Frontal cortex (tissue), 4 donors: ENCODE measurements around the gene GNG7. TPM values are rescaled to one million over a fixed set of nuclear protein-coding genes. Genes with fewer than 3 reads are reported as not detected.
"Not testable (repeated sequence)": the region's sequence is repeated elsewhere in the genome, so short reads cannot be mapped to it uniquely, and the experiment has no call there.

Experiments used
- DNase-seq, 2 donors: peaks; one replicate each; pipeline ENCODE4 v3.0.0; 2012; ENCODE audit warnings: low spot score in 2 of 2
- FAIRE-seq: peaks from 2 replicates; lab custom pipeline; 2012; peaks lifted over from hg19 to GRCh38; lab: Jason Lieb, UNC
- total RNA-seq: library from RNA; depleted of rRNA; stranded (reverse); fragments of >200 nt; gene quantifications from one replicate; pipeline ENCODE4 v1.2.3, GENCODE V29; 2014
- donor health status: control.
- donor health status: control.
- donor health status: control.

Gene GNG7
- total RNA-seq, 1 donor from 2014 or later, result 7.7 TPM

DNA sequence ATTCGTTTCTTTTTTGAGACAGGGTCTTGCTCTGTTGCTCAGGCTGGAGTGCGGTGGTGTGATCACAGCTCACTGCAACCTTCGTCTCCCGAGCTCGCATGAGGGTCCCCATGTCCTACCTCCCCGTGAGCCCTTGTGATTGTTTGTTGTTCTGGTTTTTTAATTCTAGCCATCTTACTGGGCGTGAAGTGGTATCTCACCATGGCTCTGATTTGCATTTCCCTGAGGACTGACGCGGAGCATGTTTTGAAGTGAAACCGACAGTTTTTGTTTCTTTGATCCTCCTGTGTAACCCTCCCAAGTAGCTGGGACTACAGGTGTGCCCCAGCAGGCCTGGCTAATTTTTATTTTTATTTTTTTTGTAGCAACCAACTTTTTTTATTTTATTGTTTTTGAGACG lies 21.7 kb downstream of the GNG7 start:
- DNase-seq (no peak), FAIRE-seq (no peak)

- FAIRE-seq (no peak), DNase-seq (no peak)
These were observed 23.1 kb downstream of the GNG7 start for GRCh38 chr19:2679439-2679838.

GRCh38 chr19:2678948-2679347 lies 23.5 kb downstream of the GNG7 start:
- DNase-seq, FAIRE-seq: not testable (repeated sequence)

DNA sequence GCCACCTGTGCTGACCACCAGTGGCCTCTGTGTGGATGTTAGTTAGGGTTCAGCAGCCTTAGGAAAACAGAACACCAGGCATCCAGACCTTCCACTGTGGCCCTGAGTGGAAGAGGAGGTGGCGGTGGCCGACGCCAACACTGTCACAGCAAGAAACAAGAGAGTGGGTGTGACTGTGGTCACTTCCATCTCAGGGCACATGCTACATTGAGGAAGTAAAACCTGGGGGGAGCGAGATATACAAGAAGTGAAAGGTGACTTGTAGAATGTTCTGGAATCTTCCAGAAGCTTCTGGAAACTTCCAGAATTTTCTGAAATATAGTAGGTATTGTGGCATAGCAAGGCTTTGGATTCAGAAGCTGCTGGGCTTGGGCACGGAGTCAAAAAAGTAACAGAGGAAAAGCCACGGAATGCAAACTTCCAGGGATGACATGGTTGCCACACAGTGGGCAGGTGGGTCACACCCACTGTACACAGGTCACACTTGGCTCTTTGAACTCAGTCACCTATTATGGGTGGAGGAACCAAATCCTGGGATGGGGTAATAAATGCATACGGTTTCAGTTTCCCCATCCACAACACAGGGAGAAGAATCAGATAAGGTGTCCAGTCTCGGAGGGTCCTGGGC lies 24.3 kb downstream of the GNG7 start:
- FAIRE-seq (no peak), DNase-seq (no peak)

- no peak for DNase-seq
- FAIRE-seq, result no peak
These were observed 25.7 kb downstream of the GNG7 start for GRCh38 chr19:2676823-2677222.

GRCh38 chr19:2675892-2676291 lies 26.6 kb downstream of the GNG7 start:
- FAIRE-seq, result no peak
- no peak for DNase-seq

GRCh38 chr19:2670217-2670616 lies 32.3 kb downstream of the GNG7 start:
- DNase-seq (no peak), FAIRE-seq (no peak)

DNA sequence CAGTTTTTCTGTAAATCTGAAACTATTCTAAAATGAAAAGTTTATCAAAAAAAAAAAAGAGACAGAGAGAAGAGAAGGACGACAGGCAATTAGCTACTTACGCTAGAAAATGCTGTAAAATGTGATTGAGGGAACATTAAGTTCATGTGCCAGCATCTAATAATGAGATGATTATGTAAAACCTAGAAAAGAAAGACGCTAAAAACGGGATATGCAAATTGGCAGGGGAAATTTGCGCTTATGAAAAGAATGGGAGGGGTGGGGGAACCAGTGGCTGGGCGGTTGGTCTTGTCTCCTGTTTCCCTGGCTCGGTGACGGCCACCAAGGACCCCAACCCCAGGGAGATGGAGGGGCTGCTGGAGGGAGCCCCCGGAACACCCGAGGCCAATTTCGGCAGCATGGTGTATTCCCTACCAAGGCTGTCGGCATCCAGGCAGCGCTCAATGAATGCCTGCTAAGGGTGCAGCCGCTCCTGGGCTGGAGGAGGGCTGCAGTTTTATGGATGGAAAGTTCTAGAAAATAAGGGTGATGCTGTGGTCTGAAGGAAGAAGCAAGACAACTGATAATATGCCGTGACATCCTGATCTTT lies 34.2 kb downstream of the GNG7 start:
- FAIRE-seq, result no peak

DNA sequence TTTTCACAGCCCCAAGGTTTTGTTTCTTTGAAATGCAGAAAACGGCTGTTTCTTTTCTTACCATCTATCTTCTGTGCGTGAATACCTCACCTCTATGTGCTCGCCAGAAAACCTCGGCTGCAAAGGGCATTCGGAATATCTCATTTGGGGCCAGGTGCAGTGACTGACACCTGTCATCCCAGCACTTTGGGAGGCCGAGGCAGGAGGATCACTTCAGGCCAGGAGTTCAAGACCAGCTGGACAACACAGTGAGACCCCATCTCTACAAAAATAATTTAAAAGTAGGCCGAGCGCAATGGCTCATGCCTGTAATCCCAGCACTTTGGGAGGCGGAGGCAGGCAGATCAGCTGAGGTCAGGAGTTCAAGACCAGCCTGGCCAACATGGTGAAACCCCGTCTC lies 35.1 kb downstream of the GNG7 start:
- DNase-seq, result not testable (repeated sequence)

More for the DNA sequence above, 34.2 kb downstream of the GNG7 start:
- no peak for DNase-seq

GRCh38 chr19:2666344-2666994 lies 36.0 kb downstream of the GNG7 start:
- FAIRE-seq (no peak), DNase-seq (no peak)

More for the DNA sequence above, 35.1 kb downstream of the GNG7 start:
- not testable (repeated sequence) for FAIRE-seq

- FAIRE-seq (no peak), DNase-seq (no peak)
These were observed 37.4 kb downstream of the GNG7 start for GRCh38 chr19:2665103-2665502.

- FAIRE-seq (no peak), DNase-seq (peak in 1 of 2 donors; percentile 69)
These were observed 38.4 kb downstream of the GNG7 start for GRCh38 chr19:2663920-2664571.

DNA sequence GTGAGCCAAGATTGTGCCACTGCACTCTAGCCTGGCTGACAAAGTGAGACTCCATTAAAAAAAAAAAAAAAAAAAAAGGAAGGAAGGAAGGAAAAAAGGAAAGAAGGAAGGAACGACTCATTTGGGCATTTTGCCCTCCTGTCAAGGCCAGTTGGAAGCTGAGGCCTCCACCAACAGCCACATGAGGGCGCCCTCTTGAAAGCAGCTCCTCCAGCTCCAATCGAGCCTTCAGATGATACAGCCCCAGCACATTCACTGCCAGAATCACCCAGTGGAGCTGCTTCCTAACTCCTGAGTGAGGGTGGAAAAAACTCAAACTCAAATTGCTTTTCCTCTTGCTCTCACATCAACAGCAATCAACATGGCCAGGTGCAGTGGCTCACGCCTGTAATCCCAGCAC lies 40.9 kb downstream of the GNG7 start:
- DNase-seq, result no peak
- FAIRE-seq, result no peak

DNA sequence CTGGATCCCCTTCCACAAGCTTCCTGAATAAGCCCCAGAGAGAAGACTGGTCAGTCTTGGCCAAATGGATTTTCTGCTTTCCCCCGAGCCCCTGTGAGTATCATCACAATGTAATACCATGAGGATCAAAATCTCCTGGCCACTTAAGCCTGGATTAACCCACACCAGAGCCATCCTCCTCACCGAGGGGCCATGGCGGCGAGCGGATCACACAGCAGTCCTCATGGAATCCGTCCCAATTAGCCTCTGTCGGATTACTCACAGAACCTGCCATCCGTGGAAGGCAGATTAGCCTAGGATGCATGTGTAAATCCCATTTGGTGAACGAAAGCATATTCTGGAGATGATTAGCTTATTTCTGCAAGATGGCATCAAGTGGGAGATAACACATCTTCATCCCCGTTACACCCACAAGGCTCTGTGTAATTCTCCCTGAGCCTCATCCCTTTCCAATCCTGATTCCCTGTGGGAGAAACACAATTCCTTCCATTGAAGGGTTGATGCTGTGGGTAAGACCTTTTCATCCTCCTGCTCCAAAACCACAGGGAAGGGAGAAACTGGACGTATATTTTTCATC lies 42.5 kb downstream of the GNG7 start:
- DNase-seq, result no peak
- no peak for FAIRE-seq

DNA sequence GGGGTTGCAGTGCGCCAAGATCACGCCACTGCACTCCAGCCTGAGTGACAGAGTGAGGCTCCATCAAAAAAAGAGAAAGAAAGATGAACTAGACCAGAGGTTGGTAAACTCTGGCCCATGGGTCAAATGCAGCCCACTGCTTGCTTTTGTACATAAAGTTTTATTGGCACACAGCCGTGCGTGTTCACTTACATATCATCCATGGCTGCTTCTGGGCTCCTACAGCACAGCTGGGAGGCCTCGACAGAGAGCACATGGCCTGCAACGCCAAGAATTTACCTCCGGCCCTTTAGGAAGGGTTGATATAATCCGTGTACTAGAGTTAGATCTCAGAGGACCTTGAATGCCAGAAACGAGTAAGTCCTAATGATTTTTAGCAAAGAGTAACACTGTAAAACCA lies 46.0 kb downstream of the GNG7 start:
- FAIRE-seq, result no peak
- DNase-seq, result no peak

GRCh38 chr19:2653710-2654707 lies 48.5 kb downstream of the GNG7 start:
- no peak for FAIRE-seq
- DNase-seq, result no peak

GRCh38 chr19:2653218-2653617 lies 49.3 kb downstream of the GNG7 start:
- FAIRE-seq, result no peak
- no peak for DNase-seq

DNA sequence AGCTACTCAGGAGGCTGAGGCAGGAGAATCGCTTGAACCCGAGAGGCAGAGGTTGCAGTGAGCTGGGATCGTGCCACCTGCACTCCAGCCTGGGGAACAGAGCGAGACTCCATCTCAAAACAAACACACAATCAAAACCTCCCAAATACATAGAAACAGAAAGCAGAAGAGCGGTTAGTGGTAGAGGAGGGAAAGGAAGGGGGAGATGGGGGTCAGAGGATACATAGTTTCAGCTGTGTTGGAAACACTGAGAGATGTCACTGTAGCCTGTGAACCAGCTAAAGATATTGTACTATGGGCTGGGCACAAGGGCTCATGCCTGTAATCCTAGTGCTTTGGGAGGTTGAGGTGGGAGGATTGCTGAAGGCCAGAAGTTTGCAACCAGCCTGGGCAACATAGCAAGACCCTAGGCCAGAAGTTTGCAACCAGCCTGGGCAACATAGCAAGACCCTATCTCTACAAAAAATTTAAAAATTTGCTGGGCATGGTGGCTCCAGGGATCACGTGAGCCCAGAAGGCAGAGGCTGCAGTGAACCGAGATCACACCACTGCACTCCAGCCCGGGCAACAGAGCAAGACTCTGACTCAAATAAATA lies 49.9 kb downstream of the GNG7 start:
- no peak for DNase-seq
- no peak for FAIRE-seq
